Measurements from ENCODE around the gene PDXP.

DNA sequence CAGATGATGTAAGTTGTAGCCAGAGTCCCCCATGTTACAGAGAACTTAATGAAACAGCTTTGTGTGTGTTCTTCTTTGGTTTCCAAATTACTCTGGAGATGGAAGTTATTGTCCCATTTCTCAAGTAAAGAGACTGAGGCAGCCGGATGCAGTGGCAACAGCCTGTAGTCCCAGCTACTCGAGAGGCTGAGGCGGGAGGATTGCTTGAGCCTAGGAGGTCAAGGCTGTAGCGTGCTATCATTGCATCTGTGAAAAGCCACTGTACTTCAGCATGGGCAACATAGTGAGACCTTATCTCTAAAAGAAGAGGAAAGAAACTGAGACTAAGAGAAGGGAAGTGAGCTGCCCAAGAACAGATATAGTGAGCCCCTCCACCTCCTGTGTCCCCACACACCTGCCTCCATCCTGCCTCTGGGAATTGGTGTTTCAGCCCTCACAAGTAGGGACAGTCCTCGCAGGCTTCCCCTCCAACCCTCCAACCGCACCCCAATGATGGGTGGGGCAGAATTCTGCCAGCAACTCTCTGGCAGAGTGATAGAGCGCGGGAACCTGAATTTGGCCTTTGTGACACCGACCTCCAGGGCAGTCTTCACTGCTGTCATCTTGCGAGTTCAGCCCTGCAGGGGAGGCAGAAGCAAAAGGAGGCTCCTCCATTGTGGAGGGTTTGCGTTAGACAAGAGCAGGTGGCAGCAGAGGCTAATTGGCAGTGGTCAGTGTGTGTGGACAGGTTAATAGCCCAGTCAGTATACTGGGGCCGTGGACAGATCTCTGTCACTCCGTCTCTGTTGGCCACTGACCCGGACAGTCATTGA, 1.6 kb downstream of the PDXP start:
- TF ChIP-seq EZH2 (IDR thresholded peaks at IDR 0.05; ENCODE audit: insufficient read depth, poor library complexity, severe bottlenecking) (no peak), EZH2phosphoT487 (IDR thresholded peaks at IDR 0.05; ENCODE audit: insufficient read depth, low read depth) (no peak)

Measured in GM23248 (cell line).